Measurements from ENCODE around the gene BAZ2A.

GRCh38 chr12:56645201-56645716 lies 15.1 kb upstream of the BAZ2A start:
- TF ChIP-seq, protein P1, sequence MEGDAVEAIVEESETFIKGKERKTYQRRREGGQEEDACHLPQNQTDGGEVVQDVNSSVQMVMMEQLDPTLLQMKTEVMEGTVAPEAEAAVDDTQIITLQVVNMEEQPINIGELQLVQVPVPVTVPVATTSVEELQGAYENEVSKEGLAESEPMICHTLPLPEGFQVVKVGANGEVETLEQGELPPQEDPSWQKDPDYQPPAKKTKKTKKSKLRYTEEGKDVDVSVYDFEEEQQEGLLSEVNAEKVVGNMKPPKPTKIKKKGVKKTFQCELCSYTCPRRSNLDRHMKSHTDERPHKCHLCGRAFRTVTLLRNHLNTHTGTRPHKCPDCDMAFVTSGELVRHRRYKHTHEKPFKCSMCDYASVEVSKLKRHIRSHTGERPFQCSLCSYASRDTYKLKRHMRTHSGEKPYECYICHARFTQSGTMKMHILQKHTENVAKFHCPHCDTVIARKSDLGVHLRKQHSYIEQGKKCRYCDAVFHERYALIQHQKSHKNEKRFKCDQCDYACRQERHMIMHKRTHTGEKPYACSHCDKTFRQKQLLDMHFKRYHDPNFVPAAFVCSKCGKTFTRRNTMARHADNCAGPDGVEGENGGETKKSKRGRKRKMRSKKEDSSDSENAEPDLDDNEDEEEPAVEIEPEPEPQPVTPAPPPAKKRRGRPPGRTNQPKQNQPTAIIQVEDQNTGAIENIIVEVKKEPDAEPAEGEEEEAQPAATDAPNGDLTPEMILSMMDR (IDR thresholded peaks at IDR 0.05): no peak
- no peak for TF ChIP-seq POLR2AphosphoS5 (IDR thresholded peaks at IDR 0.05)

Data from sigmoid colon (tissue), 4 donors.